Measurements from ENCODE around the gene BAIAP2. TPM values are rescaled to one million over a fixed set of nuclear protein-coding genes. Genes with fewer than 3 reads are reported as not detected.

BAIAP2 gene
- total and polyA plus RNA-seq, 2 donors: 8.4 to 23.1 TPM

DNA sequence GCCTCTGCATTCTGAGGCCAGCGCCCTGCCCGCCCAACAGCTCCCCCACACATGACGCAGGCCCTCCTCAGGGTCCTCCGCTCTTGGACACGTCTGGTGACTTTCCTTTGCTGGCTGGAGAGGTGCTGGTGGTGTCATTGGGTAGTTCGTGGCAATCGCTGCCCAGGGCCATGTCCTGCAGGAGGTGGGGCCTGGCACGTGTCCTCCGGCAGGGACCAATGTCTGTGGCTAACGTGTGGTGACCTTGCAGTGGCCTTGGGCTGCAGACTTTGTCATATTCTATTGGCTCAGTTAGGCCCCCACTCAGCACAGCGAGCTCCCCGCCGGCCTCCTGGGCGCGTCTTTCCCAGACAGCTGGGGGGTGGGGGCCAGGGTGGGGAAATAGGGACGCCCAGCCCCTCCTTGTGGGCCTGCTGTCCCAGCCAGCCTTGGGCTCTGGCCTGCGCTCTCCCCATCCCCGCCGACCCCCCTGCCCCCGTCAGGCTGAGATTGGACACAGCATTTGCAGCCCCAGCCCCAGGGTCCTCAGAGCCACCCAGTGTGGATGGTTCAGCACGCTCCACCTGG, 78.3 kb downstream of the BAIAP2 start:
- no peak overlapping the region for H3K27ac ChIP-seq (ENCODE audit: low read depth in 1 of 2, low read length in 1 of 2)
- no peaks in the 10 kb centered on the region for H3K36me3 ChIP-seq (ENCODE audit: control insufficient read depth in 2 of 2, insufficient read depth in 2 of 2, low read length in 1 of 2)

DNA sequence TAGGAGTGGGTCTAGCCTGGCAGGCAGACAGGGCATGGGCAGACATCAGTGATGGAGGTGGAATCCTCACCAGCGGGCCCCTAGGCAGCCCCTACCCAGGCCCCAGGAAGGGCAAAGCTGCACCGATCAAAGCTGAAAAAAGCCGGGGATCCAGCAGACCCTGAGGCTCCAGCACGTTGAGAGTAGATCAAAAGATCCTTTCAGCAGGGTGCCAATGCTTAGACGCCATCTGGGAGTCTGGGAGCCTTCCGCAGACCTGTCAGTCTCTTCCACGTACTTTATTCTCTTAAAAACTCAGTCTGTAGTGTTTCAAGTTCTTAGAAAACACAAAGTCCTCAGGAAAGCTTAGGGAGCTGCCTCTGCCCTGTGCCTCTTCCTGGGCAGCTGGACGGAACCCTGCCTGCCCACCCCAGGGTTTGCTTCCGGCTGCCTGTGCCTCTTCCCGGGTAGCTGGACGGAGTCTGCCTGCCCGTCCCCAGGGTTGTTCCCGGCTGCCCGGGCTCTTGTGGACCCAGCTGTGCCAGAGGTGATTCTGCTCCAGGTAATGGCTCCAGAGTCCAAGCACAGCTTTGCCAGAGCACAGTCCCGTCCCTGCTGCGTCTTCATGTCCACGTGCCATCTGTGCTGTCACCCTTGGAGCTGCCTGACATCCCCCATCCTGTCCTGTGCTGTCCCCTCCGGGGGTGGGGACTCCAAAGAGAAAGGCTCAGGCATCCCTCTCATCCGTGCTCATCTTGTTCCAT, 79.6 kb downstream of the BAIAP2 start:
- H3K36me3 ChIP-seq (ENCODE audit: control insufficient read depth in 2 of 2, insufficient read depth in 2 of 2, low read length in 1 of 2): no peaks in the 10 kb centered on the region
- H3K27me3 ChIP-seq (ENCODE audit: control insufficient read depth in 2 of 2, insufficient read depth in 1 of 2, low read length in 1 of 2): peaks cover 3 to 24% of the 10 kb centered on the region in 2 donors
- DNase-seq (ENCODE audit: low read depth in 6 of 9, low spot score in 9 of 9): no peak
- H3K4me3 ChIP-seq (ENCODE audit: low read length in 2 of 2): no peak overlapping the region
- H3K27ac ChIP-seq (ENCODE audit: low read depth in 1 of 2, low read length in 1 of 2): no peak overlapping the region
- H3K9me3 ChIP-seq (ENCODE audit: control insufficient read depth in 2 of 2, insufficient read depth in 1 of 2, low read length in 1 of 2): peaks cover 0 to 2% of the 10 kb centered on the region in 2 donors
- H3K4me1 ChIP-seq (ENCODE audit: control insufficient read depth in 2 of 2, insufficient read depth in 2 of 2, low read length in 2 of 2): peaks cover 0 to 7% of the 10 kb centered on the region in 2 donors
- WGBS: 96% methylated on average over 19 of the region's 19 CpGs

More for the DNA sequence above, 78.3 kb downstream of the BAIAP2 start:
- Histone ChIP-seq H3K9me3 (ENCODE audit: control insufficient read depth in 2 of 2, insufficient read depth in 1 of 2, low read length in 1 of 2) (no peaks in the 10 kb centered on the region), H3K4me3 (ENCODE audit: low read length in 2 of 2) (no peak overlapping the region), H3K27me3 (ENCODE audit: control insufficient read depth in 2 of 2, insufficient read depth in 1 of 2, low read length in 1 of 2) (peaks cover 0 to 11% of the 10 kb centered on the region in 2 donors), H3K4me1 (ENCODE audit: control insufficient read depth in 2 of 2, insufficient read depth in 2 of 2, low read length in 2 of 2) (no peaks in the 10 kb centered on the region)
- 96% methylated on average over 21 of the region's 21 CpGs for WGBS
- no peak for DNase-seq (ENCODE audit: low read depth in 6 of 9, low spot score in 9 of 9)

DNA sequence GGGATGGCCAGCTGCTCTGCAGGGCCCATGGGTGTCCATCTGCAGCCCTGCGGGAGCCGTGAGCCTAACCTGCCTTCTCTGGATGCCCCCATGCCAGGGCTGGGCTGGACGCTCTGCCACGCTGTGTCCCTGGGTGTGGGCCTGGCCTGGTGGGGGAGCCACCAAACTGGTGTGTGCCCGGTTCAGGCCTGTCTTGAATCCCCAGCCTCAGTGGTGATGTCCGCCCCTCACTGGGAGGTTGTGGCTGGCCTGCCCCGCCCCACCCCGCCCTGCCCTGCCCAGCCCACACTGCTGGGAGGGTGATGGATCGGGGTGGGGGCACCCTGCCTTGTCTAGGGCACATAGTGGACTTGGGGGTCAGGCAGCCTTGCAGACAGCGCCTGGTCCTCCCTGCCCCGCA, 80.3 kb downstream of the BAIAP2 start:
- H3K36me3 ChIP-seq (ENCODE audit: control insufficient read depth in 2 of 2, insufficient read depth in 2 of 2, low read length in 1 of 2): no peaks in the 10 kb centered on the region
- peaks cover 0 to 7% of the 10 kb centered on the region in 2 donors for H3K4me1 ChIP-seq (ENCODE audit: control insufficient read depth in 2 of 2, insufficient read depth in 2 of 2, low read length in 2 of 2)
- no peak overlapping the region for H3K4me3 ChIP-seq (ENCODE audit: low read length in 2 of 2)
- H3K27me3 ChIP-seq (ENCODE audit: control insufficient read depth in 2 of 2, insufficient read depth in 1 of 2, low read length in 1 of 2): peaks cover 3 to 31% of the 10 kb centered on the region in 2 donors
- H3K27ac ChIP-seq (ENCODE audit: low read depth in 1 of 2, low read length in 1 of 2): no peak overlapping the region
- H3K9me3 ChIP-seq (ENCODE audit: control insufficient read depth in 2 of 2, insufficient read depth in 1 of 2, low read length in 1 of 2): peaks cover 0 to 2% of the 10 kb centered on the region in 2 donors
- 97% methylated on average over 11 of the region's 11 CpGs for WGBS
- DNase-seq (ENCODE audit: low read depth in 6 of 9, low spot score in 9 of 9): no peak

DNA sequence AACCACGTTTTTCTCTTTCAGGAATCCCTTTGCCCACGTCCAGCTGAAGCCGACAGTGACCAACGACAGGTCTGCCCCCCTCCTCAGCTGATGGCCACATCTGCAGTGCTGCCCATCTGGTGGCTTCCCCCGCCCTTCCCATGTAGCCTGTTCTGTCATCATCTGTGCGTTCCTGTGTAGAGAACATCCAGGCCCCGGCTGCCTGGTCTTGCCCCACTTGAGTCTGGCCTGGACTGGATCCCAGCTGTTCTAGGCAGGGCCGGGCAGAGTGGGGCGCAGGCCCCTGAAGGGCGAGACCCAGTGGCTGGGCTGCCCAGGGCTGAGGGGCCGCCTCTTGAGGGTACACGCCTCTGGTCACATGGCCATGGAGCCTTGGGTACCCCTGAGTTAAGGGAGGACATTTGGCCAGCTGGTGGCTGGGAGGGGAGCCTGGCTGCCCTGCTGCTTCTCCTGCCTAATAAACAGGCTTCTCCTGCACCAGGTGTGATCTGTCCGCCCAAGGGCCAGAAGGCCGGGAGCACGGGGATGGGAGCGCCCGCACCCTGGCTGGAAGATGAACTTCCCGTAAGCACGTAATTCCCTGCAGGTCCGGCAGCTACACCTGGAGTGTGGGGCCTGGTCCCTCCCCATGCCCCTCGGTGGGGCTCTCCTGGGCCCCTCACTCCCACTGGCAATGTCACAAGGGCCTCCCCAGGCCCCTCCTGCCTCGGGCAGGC, 81.0 kb downstream of the BAIAP2 start:
- Histone ChIP-seq H3K36me3 (ENCODE audit: control insufficient read depth in 2 of 2, insufficient read depth in 2 of 2, low read length in 1 of 2) (no peaks in the 10 kb centered on the region), H3K27me3 (ENCODE audit: control insufficient read depth in 2 of 2, insufficient read depth in 1 of 2, low read length in 1 of 2) (peaks cover 3 to 38% of the 10 kb centered on the region in 2 donors), H3K9me3 (ENCODE audit: control insufficient read depth in 2 of 2, insufficient read depth in 1 of 2, low read length in 1 of 2) (peaks cover 0 to 2% of the 10 kb centered on the region in 2 donors), H3K4me1 (ENCODE audit: control insufficient read depth in 2 of 2, insufficient read depth in 2 of 2, low read length in 2 of 2) (peaks cover 0 to 7% of the 10 kb centered on the region in 2 donors), H3K27ac (ENCODE audit: low read depth in 1 of 2, low read length in 1 of 2) (no peak overlapping the region), H3K4me3 (ENCODE audit: low read length in 2 of 2) (no peak overlapping the region)
- WGBS: 94% methylated on average over 22 of the region's 22 CpGs
- no peak for DNase-seq (ENCODE audit: low read depth in 6 of 9, low spot score in 9 of 9)

DNA sequence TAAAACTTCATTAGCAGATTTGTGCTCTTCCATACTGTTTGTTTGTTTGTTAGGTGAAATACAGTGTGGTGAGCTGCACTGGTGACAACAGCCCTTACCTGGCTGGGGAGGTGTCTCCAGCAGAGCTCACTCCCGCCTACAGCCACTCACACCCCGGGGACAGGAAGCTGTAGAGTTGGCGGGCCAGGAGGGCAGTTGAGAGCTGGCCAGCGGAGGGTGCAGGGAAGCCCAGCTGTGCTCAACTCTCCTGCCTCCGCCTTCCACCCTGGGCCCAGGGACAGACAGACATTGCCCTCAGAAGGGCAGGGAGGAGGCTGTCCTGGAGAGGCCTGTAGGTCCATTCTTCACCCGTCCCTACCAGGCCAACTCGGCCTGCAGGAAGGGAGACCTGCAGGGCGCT, 81.8 kb downstream of the BAIAP2 start:
- no peak overlapping the region for H3K27ac ChIP-seq (ENCODE audit: low read depth in 1 of 2, low read length in 1 of 2)
- peaks cover 3 to 46% of the 10 kb centered on the region in 2 donors for H3K27me3 ChIP-seq (ENCODE audit: control insufficient read depth in 2 of 2, insufficient read depth in 1 of 2, low read length in 1 of 2)
- peaks cover 0 to 7% of the 10 kb centered on the region in 2 donors for H3K4me1 ChIP-seq (ENCODE audit: control insufficient read depth in 2 of 2, insufficient read depth in 2 of 2, low read length in 2 of 2)
- peaks cover 0 to 2% of the 10 kb centered on the region in 2 donors for H3K9me3 ChIP-seq (ENCODE audit: control insufficient read depth in 2 of 2, insufficient read depth in 1 of 2, low read length in 1 of 2)
- no peak for DNase-seq (ENCODE audit: low read depth in 6 of 9, low spot score in 9 of 9)
- H3K4me3 ChIP-seq (ENCODE audit: low read length in 2 of 2): no peak overlapping the region
- H3K36me3 ChIP-seq (ENCODE audit: control insufficient read depth in 2 of 2, insufficient read depth in 2 of 2, low read length in 1 of 2): no peaks in the 10 kb centered on the region
- 97% methylated on average over 8 of the region's 8 CpGs for WGBS

DNA sequence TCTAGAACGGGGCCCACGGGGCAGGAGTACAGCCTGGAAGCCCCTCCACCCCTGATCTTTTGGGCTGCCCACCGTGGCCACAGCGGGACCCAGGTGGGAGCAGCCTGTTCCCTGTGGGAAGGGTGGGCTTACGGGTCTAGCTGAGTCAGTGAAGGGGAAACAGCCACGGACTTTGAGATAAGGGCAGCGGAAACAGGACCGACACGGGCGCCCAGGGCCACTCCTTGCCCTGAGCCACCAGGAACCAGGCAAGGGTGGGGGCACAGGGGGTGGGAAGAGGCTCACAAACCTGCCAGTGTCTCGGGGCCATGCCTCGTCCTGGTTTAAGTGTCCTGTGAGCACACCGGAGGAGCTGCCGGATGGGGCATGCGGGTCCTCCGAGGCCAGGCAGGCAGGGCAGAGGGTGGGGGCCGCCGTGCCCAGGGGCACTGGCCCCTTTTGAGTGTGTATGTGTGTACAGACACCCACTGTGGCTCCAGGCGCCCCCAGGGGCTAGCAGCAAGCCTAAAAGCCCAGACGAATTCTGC, 82.8 kb downstream of the BAIAP2 start:
- Histone ChIP-seq H3K27me3 (ENCODE audit: control insufficient read depth in 2 of 2, insufficient read depth in 1 of 2, low read length in 1 of 2) (peaks cover 3 to 49% of the 10 kb centered on the region in 2 donors), H3K36me3 (ENCODE audit: control insufficient read depth in 2 of 2, insufficient read depth in 2 of 2, low read length in 1 of 2) (no peaks in the 10 kb centered on the region), H3K4me1 (ENCODE audit: control insufficient read depth in 2 of 2, insufficient read depth in 2 of 2, low read length in 2 of 2) (peaks cover 0 to 7% of the 10 kb centered on the region in 2 donors), H3K27ac (ENCODE audit: low read depth in 1 of 2, low read length in 1 of 2) (no peak overlapping the region), H3K9me3 (ENCODE audit: control insufficient read depth in 2 of 2, insufficient read depth in 1 of 2, low read length in 1 of 2) (peaks cover 0 to 2% of the 10 kb centered on the region in 2 donors), H3K4me3 (ENCODE audit: low read length in 2 of 2) (no peak overlapping the region)
- DNase-seq (ENCODE audit: low read depth in 6 of 9, low spot score in 9 of 9): no peak
- 94% methylated on average over 20 of the region's 20 CpGs for WGBS

DNA sequence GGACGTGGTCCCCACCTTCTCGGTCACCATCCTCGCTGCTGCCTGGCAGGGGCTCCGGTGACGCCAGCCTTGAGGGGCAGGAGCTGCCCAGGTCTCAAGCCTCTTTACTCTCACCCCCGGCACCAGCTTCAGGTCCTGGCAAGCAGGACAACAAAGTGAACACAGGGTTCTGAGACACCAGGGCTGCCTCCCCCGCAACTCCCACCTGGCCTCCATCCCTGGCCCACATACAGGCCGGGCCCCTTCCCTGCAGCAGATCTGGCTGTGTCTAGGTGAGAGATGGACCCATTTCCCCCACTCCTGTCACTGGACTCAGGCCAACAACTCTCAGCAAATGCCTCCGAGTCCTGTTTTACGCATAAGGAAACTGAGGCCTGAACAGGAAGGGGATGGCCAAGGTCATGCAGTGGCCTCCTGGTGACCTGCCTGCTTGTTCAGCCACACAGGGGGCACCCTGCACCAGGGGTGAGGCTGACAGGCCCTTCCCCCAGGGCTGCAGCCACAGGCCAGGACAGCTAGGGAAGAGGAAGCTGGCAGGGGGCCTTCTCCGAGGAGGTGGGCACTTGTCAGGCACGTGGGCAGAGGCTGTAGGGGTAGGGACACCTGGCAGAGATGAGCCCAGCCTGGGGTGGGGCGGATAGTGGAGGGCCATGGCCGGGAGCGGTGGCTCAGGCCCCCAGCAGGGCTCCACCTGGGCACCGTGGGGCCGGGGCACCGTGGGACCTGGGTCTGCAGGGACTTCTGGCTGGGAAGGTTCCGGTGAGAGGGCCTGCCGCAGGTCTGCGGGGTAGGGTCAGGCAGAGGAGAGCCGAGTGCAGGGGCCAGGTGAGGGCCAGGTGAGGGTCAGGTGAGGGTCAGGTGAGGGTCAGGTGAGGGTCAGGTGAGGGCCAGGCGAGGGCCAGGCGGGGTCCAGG, 83.6 kb downstream of the BAIAP2 start:
- H3K27me3 ChIP-seq (ENCODE audit: control insufficient read depth in 2 of 2, insufficient read depth in 1 of 2, low read length in 1 of 2): peaks cover 3 to 56% of the 10 kb centered on the region in 2 donors
- no peak overlapping the region for H3K27ac ChIP-seq (ENCODE audit: low read depth in 1 of 2, low read length in 1 of 2)
- no peak for DNase-seq (ENCODE audit: low read depth in 6 of 9, low spot score in 9 of 9)
- H3K36me3 ChIP-seq (ENCODE audit: control insufficient read depth in 2 of 2, insufficient read depth in 2 of 2, low read length in 1 of 2): no peaks in the 10 kb centered on the region
- no peak overlapping the region for H3K4me3 ChIP-seq (ENCODE audit: low read length in 2 of 2)
- peaks cover 0 to 7% of the 10 kb centered on the region in 2 donors for H3K4me1 ChIP-seq (ENCODE audit: control insufficient read depth in 2 of 2, insufficient read depth in 2 of 2, low read length in 2 of 2)
- WGBS: 68% methylated on average over 24 of the region's 24 CpGs
- peaks cover 0 to 2% of the 10 kb centered on the region in 2 donors for H3K9me3 ChIP-seq (ENCODE audit: control insufficient read depth in 2 of 2, insufficient read depth in 1 of 2, low read length in 1 of 2)

Measured in thymus (tissue), 11 donors.